ENCODE data around the gene DNER. TPM values are rescaled to one million over a fixed set of nuclear protein-coding genes. Genes with fewer than 3 reads are reported as not detected.

The DNER gene
- total and polyA plus RNA-seq, 12 donors = 49.2 to 309 (median 155) TPM

GRCh38 chr2:229313591-229313990 is 400.8 kb downstream of the DNER start:
- Histone ChIP-seq H3K9me3 (replicated peaks in 1 of 3) (no peaks in the 10 kb centered on the region), H3K27me3 (no peaks in the 10 kb centered on the region), H3K27ac (peak overlapping the region in 2 of 5 donors; percentile 11 to 35), H3K36me3 (replicated peaks in 1 of 2) (no peaks in the 10 kb centered on the region), H3K4me1 (replicated peaks in 1 of 2) (no peaks in the 10 kb centered on the region), H3K4me3 (no peak overlapping the region)
- DNase-seq = no peak
- 55 to 63% (median 59%) methylated on average over 3 of the region's 3 CpGs for WGBS, 4 donors
- intact Hi-C loops (cut with DNase I) = no loop called here
- TF ChIP-seq POLR2A (IDR thresholded peaks at IDR 0.05) = no peak
- TF ChIP-seq CTCF (IDR thresholded peaks at IDR 0.05) = no peak

Small RNA genes lying within 50 kb of the gene (small RNA-seq; reads per million reads assigned to genes)
- gene RNU7-9P = 0 reads per million in 2 donors

Other genes starting within 250 kb of the DNER start
- 100 to 1,000 TPM in 7 of 9 donors, 10 to 100 TPM in 2; 78.1 to 242 (median 188) TPM for gene TRIP12, start 207.5 kb upstream of the DNER start, total RNA-seq
- gene TRIP12, start 207.5 kb upstream of the DNER start, polyA plus RNA-seq = 100 to 1,000 TPM in 1 of 3 donors, 10 to 100 TPM in 2; 15.5 to 167 (median 23.7) TPM
- gene FBXO36, start 207.9 kb upstream of the DNER start, total RNA-seq = 1 to 10 TPM; 4.2 to 9.5 (median 6.7) TPM
- gene FBXO36, start 207.9 kb upstream of the DNER start, polyA plus RNA-seq = 1 to 10 TPM; 1.9 to 9.2 (median 2.4) TPM